Measurements from ENCODE around the gene DHRS3.

- TF ChIP-seq POLR2A (IDR thresholded peaks at IDR 0.05) = no peak
- TF ChIP-seq CTCF (IDR thresholded peaks at IDR 0.05 in 8 of 11, conservative IDR thresholded peaks at IDR 0.05 in 3 of 11) = no peak
Measured at GRCh38 chr1:12577020-12577419, 41.0 kb downstream of the DHRS3 start.

Data from spleen (tissue), 7 donors.